Ascending aorta (tissue), 2 donors: Measurements from ENCODE around the gene FBXL17. TPM values are rescaled to one million over a fixed set of nuclear protein-coding genes. Genes with fewer than 3 reads are reported as not detected.

Source experiments
- DNase-seq, 2 donors: peaks; one replicate each; pipeline ENCODE4 v3.0.0-alpha.2; 2019; ENCODE audit warnings: low spot score in 2 of 2
- H3K27ac ChIP-seq, 2 donors: fragments of 200-600 bp; sonication (generic); one replicate each; pipeline ENCODE4 v1.5.1; 2016 to 2017; ENCODE audit warnings: mild to moderate bottlenecking in 1 of 2
- H3K27me3 ChIP-seq: fragments of 200-600 bp; sonication (generic); one replicate; pipeline ENCODE4 v1.5.1; 2017
- H3K36me3 ChIP-seq, 2 donors: fragments of 200-600 bp; sonication (generic); one replicate each; pipeline ENCODE4 v1.5.1; 2016
- H3K4me1 ChIP-seq, 2 donors: fragments of 200-600 bp; sonication (generic); one replicate each; pipeline ENCODE4 v1.5.1; 2016 to 2017; ENCODE audit warnings: mild to moderate bottlenecking in 1 of 2
- H3K4me3 ChIP-seq, 2 donors: fragments of 200-600 bp; sonication (generic); one replicate each; pipeline ENCODE4 v1.5.1; 2016 to 2017; ENCODE audit warnings: mild to moderate bottlenecking in 1 of 2
- H3K9me3 ChIP-seq, 2 donors: fragments of 200-600 bp; sonication (generic); one replicate each; pipeline ENCODE4 v1.5.1; 2016
- CTCF ChIP-seq, 3 experiments: fragments of 200-600 bp in 2 of 3; fragments of 450-650 bp in 1 of 3; sonication (generic) in 2 of 3; IDR thresholded peaks; one replicate each; pipeline ENCODE4 v1.5.1; 2016 to 2019; ENCODE audit warnings: antibody characterized with exemption in 3 of 3, mild to moderate bottlenecking in 1 of 3, moderate library complexity in 1 of 3
- intact Hi-C: fragments of 100-400 bp; cut with DNase I; formaldehyde crosslinking; loops from one replicate; pipeline ENCODE4 v1.15.1; 2023
- total RNA-seq: library from RNA; depleted of rRNA; stranded (reverse); fragments of >200 nt; gene quantifications from one replicate; pipeline ENCODE4 v1.1.0, GENCODE V29; 2016

The FBXL17 gene
- total RNA-seq, 1 donor from 2014 or later = 13.6 TPM

GRCh38 chr5:108380531-108381349, 1.2 kb downstream of the FBXL17 start:
- H3K27me3 ChIP-seq = no peaks in the 10 kb centered on the region
- peak overlapping the region; percentile 100 for H3K27ac ChIP-seq
- DNase-seq = peak in 1 of 2 donors; percentile 73
- intact Hi-C loops = loop anchor here (5.0 kb wide), 4 partner anchors 347 to 1032 kb away; partner anchors contain the start of genes EFNA5 and FER
- peaks cover 4 to 14% of the 10 kb centered on the region in 2 donors for H3K4me1 ChIP-seq
- TF ChIP-seq CTCF (IDR thresholded peaks at IDR 0.05) = no peak
- H3K36me3 ChIP-seq = no peaks in the 10 kb centered on the region
- peaks cover 3 to 13% of the 10 kb centered on the region in 2 donors for H3K9me3 ChIP-seq
- H3K4me3 ChIP-seq = peak overlapping the region; percentile 98 to 99

GRCh38 chr5:108379722-108380530, 2.0 kb downstream of the FBXL17 start:
- H3K4me3 ChIP-seq = peak overlapping the region; percentile 98 to 99
- DNase-seq = no peak
- H3K4me1 ChIP-seq = peaks cover 4 to 14% of the 10 kb centered on the region in 2 donors
- no peaks in the 10 kb centered on the region for H3K36me3 ChIP-seq
- intact Hi-C loops = loop anchor here (5.0 kb wide), 4 partner anchors 347 to 1032 kb away; partner anchors contain the start of genes EFNA5 and FER
- no peak for TF ChIP-seq CTCF (IDR thresholded peaks at IDR 0.05)
- no peaks in the 10 kb centered on the region for H3K27me3 ChIP-seq
- peak overlapping the region; percentile 100 for H3K27ac ChIP-seq
- H3K9me3 ChIP-seq = peaks cover 6 to 21% of the 10 kb centered on the region in 2 donors

- DNase-seq = no peak
- TF ChIP-seq CTCF (IDR thresholded peaks at IDR 0.05) = no peak
- Histone ChIP-seq H3K27ac (no peak overlapping the region), H3K9me3 (peaks cover 11 to 52% of the 10 kb centered on the region in 2 donors), H3K4me1 (peaks cover 4 to 9% of the 10 kb centered on the region in 2 donors), H3K36me3 (no peaks in the 10 kb centered on the region), H3K27me3 (no peaks in the 10 kb centered on the region), H3K4me3 (no peak overlapping the region)
- intact Hi-C loops = no loop called here
Observed at GRCh38 chr5:108375768-108376167, 6.1 kb downstream of the FBXL17 start.

- intact Hi-C loops = no loop called here
- H3K36me3 ChIP-seq = no peaks in the 10 kb centered on the region
- H3K27me3 ChIP-seq = no peaks in the 10 kb centered on the region
- TF ChIP-seq CTCF (IDR thresholded peaks at IDR 0.05) = no peak
- H3K9me3 ChIP-seq = peaks cover 11 to 52% of the 10 kb centered on the region in 2 donors
- no peak for DNase-seq
- H3K4me1 ChIP-seq = no peaks in the 10 kb centered on the region
- H3K27ac ChIP-seq = no peak overlapping the region
- H3K4me3 ChIP-seq = no peak overlapping the region
Observed at GRCh38 chr5:108373426-108373825, 8.5 kb downstream of the FBXL17 start.

- TF ChIP-seq CTCF (IDR thresholded peaks at IDR 0.05) = no peak
- Histone ChIP-seq H3K4me3 (no peak overlapping the region), H3K4me1 (no peaks in the 10 kb centered on the region), H3K27ac (no peak overlapping the region), H3K27me3 (no peaks in the 10 kb centered on the region), H3K9me3 (peaks cover 11 to 52% of the 10 kb centered on the region in 2 donors), H3K36me3 (no peaks in the 10 kb centered on the region)
- intact Hi-C loops = no loop called here
- no peak for DNase-seq
Observed at GRCh38 chr5:108372369-108372768, 9.5 kb downstream of the FBXL17 start.
